MG63 (cell line): ENCODE measurements around the gene PNPLA1. TPM values are rescaled to one million over a fixed set of nuclear protein-coding genes. Genes with fewer than 3 reads are reported as not detected.

Source experiments
- DNase-seq: peaks from one replicate; pipeline ENCODE4 v3.0.0-alpha.2; 2020
- H3K27me3 ChIP-seq: fragments of 250-450 bp; sonication (Bioruptor Pico); 2 replicates; pipeline ENCODE4 v1.5.1; 2020; ENCODE audit warnings: mild to moderate bottlenecking, moderate library complexity
- H3K36me3 ChIP-seq: fragments of 250-450 bp; sonication (Bioruptor Pico); 2 replicates; pipeline ENCODE4 v1.5.1; 2020; ENCODE audit warnings: mild to moderate bottlenecking, moderate library complexity
- H3K4me3 ChIP-seq: fragments of 250-450 bp; sonication (Bioruptor Pico); 2 replicates; pipeline ENCODE4 v1.5.1; 2020; ENCODE audit warnings: mild to moderate bottlenecking, moderate library complexity
- H3K9me3 ChIP-seq: fragments of 250-450 bp; sonication (Bioruptor Pico); 2 replicates; pipeline ENCODE4 v1.5.1; 2020; ENCODE audit warnings: mild to moderate bottlenecking, moderate library complexity
- total RNA-seq: library from RNA; depleted of rRNA; stranded (reverse); fragments of >200 nt; shearing (Covaris generic); gene quantifications from 2 replicates; pipeline ENCODE4 v1.2.3, GENCODE V29; 2014; ENCODE audit warnings: low replicate concordance

PNPLA1 gene
- total RNA-seq, 1 experiment from 2014 or later = not detected

DNA sequence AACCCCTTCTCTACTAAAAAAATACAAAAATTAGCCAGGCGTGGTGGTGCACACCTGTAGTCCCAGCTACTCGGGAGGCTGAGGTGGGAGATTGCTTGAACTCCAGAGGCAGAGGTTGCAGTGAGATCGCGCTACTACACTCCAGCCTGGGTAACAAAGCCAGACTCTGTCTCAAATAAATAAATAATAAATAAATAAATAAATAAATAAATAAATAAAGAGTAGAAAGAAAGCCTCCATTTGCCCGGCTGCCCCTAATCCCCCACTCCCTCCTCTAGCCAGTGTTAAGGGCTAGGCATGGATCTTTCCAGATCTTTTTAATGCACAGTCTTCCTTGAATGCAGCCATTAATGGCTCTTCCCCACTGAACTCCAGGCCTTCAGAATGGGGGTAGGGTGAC is 3.2 kb downstream of the PNPLA1 start:
- Histone ChIP-seq H3K36me3 (no peaks in the 10 kb centered on the region), H3K27me3 (no peaks in the 10 kb centered on the region), H3K4me3 (no peak overlapping the region), H3K9me3 (no peaks in the 10 kb centered on the region)
- no peak for DNase-seq

DNA sequence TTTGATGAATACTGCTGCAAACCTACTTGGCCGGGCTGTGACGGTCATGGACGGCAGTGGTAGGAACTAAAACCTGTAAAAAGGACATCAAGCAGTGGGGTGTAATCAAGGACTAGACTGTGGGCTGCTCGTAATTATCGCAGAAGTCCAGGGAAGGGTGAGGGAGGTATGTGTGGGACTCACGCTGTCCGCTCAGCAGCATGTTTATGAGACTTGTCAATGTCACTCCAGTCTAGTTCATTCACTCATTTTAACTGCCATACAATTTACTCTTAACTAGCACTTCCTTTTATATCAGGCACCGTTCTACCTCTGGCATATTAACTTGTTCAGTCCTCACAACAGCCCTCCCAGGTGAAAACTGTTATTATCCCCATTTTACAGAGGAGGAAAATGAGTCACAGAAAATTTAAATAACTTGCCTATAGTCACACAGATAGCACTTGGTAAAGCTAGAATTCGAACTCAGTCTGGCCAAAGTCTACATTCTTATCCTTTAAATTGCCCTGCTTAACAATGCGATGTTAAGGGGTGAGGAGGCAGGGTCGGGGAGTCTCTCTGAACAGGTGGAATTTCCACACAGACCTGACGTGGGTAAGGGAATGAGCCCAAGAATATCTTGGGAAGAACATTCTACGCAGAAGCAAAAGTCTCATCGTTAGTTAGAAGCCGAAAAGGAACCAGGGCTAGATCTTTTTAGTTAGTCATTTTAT is 4.1 kb downstream of the PNPLA1 start:
- H3K9me3 ChIP-seq = no peaks in the 10 kb centered on the region
- no peaks in the 10 kb centered on the region for H3K36me3 ChIP-seq
- no peak overlapping the region for H3K4me3 ChIP-seq
- no peaks in the 10 kb centered on the region for H3K27me3 ChIP-seq
- DNase-seq = no peak

DNA sequence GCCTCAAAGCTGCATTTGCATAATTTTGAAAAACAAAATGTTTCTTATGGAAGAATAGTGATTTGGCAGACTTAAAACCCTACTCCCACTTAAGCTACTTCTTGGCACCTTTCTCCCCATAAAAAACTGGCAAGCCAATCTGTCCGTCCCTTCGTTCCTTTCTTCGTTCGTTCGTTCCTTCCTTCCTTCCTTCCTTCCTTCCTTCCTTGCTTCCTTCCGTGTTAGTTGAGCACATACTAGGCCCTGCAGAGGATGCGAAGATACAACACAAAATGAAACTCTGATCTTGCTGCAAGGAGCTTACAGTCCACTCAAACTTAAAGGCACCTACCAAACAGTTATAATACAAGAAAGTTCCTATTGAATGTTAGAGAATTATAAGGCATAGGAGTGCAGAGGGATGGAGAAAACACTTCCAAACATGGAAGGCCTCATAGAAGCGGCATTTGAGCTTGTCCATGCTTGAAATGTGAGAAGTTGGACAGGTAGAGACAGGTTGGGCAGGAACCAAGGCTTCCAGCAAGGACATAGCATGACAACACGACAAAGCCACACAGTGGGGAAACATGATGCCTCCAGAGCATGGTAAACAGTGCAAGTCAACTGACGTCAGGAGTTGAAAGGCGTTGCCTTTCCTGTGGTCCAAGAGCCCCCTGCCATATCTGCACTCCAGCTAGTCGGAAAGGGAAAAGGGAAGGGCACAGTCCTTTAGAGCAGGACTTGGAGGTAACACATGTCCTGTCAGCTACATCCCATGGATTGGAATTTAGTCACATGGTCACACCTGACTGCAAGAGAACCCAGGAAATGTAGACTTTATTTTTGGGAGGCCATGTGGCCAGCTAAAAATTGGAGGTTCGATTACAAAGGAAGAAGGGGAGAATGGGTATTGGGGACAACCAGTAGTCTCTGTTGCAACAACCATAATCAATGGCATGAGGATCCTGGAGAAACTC is 7.0 kb downstream of the PNPLA1 start:
- no peaks in the 10 kb centered on the region for H3K9me3 ChIP-seq
- DNase-seq = no peak
- H3K4me3 ChIP-seq = no peak overlapping the region
- H3K27me3 ChIP-seq = peaks cover 3% of the 10 kb centered on the region; the same call in 1 of the 2 replicates
- H3K36me3 ChIP-seq = no peaks in the 10 kb centered on the region

DNA sequence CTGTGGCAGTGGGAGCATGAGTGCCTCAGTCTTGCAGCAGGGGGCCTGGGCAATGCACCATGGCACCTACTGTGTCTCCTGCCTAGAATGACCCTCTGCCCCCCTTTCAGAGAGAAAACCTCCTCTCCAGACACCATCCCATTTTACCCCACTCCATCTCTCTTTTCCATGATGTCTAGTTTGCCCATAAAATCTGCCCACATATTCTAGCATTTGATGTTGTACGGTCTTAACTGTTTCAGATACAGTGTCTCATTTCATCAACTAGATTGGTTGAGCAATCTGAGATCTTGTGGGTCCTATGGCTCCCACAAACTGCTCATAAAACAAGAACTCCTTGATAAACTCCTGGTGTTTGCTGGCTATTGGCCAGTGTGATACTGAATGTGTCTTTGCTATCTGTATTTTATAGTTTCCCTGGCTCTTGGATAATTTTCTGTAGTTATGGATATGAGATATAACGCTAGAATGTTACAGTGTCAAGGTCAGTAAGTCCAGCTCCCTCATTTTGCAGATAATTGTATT is 8.1 kb downstream of the PNPLA1 start:
- Histone ChIP-seq H3K9me3 (no peaks in the 10 kb centered on the region), H3K4me3 (no peak overlapping the region), H3K27me3 (peaks cover 3% of the 10 kb centered on the region; the same call in 1 of the 2 replicates), H3K36me3 (no peaks in the 10 kb centered on the region)
- DNase-seq = no peak

DNA sequence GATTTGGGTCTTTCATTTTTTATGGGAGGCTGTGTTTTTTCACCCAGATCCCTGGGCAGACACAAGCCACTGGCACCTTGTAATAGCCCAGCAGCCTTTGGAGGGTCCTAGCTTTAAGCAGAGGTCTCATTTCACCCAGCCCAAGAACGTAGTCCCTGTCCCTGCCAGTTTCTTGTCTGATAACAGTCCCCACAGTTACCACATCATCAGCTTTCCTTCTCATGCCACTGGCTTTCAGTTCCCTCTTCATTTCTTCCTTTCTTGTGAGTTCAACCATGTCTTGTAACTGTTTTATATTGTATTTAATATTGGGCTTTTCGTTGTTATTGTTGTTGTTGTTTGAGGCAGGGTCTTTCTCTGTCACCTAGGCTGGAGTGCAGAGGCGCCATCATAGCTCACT is 10.6 kb downstream of the PNPLA1 start:
- H3K36me3 ChIP-seq = no peaks in the 10 kb centered on the region
- no peak overlapping the region for H3K4me3 ChIP-seq
- H3K9me3 ChIP-seq = no peaks in the 10 kb centered on the region
- peaks cover 3% of the 10 kb centered on the region; the same call in 1 of the 2 replicates for H3K27me3 ChIP-seq
- no peak for DNase-seq

DNA sequence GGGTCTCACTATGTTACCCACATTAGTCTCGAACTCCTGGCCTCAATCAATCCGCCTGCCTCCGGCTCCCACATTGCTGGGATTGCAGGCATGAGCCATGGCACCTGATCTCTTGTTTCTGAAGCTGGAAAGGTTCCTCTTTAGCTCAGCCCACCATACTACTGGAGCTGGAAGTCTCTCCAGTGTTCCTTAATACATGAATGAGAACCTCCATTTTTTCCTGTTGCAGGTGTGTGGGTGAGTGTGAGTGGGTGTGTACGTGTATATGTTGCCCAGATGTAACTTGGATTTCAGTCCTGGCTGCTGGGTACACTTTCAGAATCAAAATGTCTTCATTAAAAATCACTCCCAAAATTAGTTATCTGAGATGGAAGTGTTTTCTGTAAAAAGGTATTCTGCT is 11.1 kb downstream of the PNPLA1 start:
- peaks cover 3% of the 10 kb centered on the region; the same call in 1 of the 2 replicates for H3K27me3 ChIP-seq
- DNase-seq = no peak
- no peaks in the 10 kb centered on the region for H3K36me3 ChIP-seq
- H3K9me3 ChIP-seq = no peaks in the 10 kb centered on the region
- H3K4me3 ChIP-seq = no peak overlapping the region

DNA sequence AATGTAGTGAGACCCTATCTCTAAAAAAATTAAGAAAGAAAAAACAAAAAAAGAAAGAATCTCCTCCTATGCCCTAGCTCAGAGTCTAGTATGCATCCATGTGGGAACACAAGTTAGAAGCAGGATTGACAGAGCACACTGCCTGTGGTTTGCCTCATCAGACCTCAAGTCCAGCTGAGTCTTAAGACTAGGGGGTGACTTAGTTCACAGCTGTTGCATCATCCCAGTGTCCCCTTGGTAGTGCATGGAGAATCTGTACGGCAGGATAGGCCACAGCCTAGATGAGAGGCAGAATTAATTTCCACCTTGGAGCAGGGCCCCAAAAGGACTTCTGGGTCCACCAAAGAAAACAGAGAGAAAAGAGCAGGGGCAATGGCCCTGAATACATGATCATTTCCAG is 13.7 kb downstream of the PNPLA1 start:
- no peaks in the 10 kb centered on the region for H3K9me3 ChIP-seq
- H3K27me3 ChIP-seq = peaks cover 3% of the 10 kb centered on the region; the same call in 1 of the 2 replicates
- H3K36me3 ChIP-seq = no peaks in the 10 kb centered on the region
- DNase-seq = no peak
- no peak overlapping the region for H3K4me3 ChIP-seq

DNA sequence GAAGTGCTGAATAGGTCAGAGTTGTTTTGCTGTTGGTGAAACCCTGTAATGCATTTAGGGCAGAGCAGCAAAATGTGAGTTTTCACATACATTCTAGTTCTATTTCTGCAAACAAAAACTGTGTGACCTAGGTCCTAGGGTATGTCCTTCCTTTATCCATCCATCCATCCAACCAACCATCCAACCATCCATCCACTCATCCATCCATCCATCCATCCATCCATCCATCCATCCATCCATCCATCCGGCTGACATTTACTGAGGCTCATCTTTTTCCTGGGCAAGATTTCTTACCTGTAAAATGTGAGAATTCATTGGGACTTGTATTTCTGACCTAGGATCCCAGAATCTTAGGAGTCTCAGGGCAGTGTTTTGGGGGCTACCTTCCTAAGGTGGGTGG is 14.5 kb downstream of the PNPLA1 start:
- H3K9me3 ChIP-seq = no peaks in the 10 kb centered on the region
- H3K4me3 ChIP-seq = no peak overlapping the region
- DNase-seq = no peak
- H3K27me3 ChIP-seq = peaks cover 3% of the 10 kb centered on the region; the same call in 1 of the 2 replicates
- no peaks in the 10 kb centered on the region for H3K36me3 ChIP-seq

DNA sequence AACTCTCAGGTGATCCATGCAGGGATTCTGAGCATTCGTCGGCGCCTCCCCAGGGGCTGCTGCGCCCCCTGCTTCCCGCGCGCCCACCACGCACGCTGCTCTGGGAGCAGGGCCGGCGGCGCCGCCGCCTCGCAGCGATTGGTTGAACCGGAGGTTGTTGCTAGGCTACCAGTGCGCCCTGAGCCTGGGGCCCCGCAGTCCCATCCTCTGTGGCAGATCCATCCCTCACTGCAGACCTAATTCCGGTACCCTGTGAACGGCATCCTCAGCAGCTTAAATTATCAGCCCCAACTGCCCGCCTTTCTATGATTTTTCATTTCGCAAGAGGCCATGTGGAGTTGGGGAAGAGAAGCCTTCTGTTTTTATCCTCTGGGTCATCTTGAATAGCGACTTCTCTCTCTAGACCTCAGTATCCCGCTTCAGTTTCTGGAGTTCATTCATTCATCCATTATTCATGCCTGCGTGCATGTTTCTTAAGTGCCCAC is 15.4 kb downstream of the PNPLA1 start:
- Histone ChIP-seq H3K4me3 (no peak overlapping the region), H3K36me3 (no peaks in the 10 kb centered on the region), H3K27me3 (peaks cover 3% of the 10 kb centered on the region; the same call in 1 of the 2 replicates), H3K9me3 (no peaks in the 10 kb centered on the region)
- DNase-seq = no peak

DNA sequence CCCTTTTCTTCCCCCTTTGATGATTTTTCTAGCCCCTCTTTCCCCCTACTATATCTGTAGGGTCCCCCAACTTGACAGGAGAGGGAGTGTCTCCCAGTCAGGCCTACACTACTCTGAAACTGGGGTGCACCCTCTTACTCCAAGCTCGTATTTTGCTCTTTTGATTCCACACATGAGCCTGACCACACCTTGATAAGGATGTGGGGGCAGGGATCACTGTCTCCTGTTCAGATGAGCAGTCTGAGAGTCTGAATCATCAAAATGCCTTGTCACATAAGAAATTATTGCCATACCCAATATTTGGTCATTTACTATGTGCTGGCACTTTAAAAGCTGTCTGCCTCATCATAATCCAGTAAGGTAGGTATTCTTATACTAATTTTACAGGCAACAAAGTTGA is 15.9 kb downstream of the PNPLA1 start:
- Histone ChIP-seq H3K36me3 (no peaks in the 10 kb centered on the region), H3K27me3 (peaks cover 3% of the 10 kb centered on the region; the same call in 1 of the 2 replicates), H3K4me3 (no peak overlapping the region), H3K9me3 (no peaks in the 10 kb centered on the region)
- no peak for DNase-seq

DNA sequence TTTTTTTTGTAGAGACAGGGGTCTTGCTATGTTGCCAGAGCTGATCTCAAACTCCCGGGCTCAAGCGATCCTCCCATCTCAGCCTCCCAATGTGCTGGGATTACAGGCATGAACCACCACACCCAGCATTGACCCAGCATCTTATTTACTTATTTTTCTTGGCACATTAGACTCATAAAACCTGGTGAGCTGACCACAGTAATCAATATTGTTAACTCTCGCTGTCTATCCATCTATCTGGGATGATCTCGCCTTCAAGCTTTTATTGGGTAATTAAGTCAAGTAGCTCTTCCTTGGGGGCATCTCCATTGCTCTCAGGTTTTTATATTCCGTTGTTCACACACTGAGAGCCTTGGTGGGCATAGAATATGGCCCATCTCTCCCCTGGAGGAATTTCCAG is 17.0 kb downstream of the PNPLA1 start:
- no peak for DNase-seq
- H3K4me3 ChIP-seq = no peak overlapping the region
- no peaks in the 10 kb centered on the region for H3K27me3 ChIP-seq
- H3K36me3 ChIP-seq = no peaks in the 10 kb centered on the region
- no peaks in the 10 kb centered on the region for H3K9me3 ChIP-seq

DNA sequence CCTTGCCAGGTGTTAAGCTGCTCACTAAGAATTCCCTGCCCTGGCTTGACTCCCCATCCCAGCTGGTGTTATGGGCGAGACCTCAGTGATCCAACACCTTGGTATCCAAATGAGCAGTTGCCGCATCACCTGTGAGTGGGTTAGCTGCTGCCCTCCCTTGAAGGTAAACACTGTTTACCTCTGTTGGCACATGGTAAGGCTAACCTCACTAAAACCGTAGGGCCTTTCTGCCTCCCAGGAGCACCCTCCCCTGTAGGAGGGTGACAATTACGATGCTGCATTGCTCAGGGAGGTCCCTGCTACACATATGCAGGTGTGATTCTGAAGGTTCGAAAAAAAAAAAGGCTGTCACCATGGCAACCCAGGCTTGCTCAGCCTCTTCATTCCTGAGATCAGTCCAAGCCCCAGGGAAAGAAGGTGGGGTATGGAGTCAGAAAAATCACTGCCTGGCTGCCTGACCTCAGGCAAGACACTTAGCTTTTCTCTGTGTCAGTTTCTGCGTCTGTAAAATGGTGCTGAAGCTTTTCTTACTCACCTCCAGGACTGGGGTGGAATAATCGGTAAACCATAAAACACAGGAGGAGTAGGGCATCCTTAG is 19.5 kb downstream of the PNPLA1 start:
- Histone ChIP-seq H3K36me3 (no peaks in the 10 kb centered on the region), H3K9me3 (no peaks in the 10 kb centered on the region), H3K27me3 (no peaks in the 10 kb centered on the region), H3K4me3 (no peak overlapping the region)
- no peak for DNase-seq

DNA sequence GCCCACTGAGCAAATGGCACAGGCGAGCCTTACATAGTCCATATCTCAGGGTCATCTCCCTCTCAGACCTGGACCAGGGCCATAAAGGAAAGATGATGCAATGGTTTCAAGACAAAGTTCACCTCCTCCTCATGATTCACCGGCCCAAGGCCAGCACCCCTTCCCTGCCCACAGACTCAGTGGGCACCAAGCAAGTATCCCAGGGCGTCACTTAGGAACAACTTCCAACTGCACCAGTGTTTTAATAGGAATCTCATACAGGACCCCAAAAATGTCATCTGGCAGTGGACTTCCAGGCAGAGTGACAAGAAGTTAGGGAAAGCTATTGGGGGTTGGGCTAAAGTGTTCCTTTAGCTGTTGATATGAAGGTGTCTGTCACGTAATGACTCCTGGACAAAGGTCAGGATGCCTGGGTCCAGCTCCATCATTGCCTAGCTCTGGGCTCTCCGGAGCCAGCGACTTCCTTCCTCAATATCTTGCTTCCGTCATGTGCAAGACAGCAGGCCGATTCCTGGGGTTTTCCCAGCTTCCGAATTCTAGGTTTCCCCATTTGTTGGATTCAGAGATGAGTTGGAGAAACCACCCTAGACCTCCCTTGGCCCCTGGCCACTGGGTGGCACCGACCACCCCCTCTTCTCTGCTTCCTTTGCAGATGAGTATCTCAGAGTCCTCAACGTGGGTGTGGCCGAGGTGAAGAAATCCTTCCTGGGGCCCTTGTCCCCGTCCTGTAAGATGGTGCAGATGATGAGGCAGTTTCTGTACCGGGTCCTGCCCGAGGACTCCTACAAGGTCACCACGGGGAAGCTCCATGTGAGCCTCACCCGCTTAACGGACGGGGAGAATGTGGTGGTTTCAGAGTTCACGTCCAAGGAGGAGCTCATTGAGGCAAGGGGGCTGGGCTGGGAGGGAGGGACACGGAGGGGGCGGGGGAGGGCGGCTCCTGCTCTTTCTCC is 21.1 kb downstream of the PNPLA1 start:
- H3K4me3 ChIP-seq = no peak overlapping the region
- H3K27me3 ChIP-seq = no peaks in the 10 kb centered on the region
- H3K9me3 ChIP-seq = no peaks in the 10 kb centered on the region
- DNase-seq = peak; percentile 41
- no peaks in the 10 kb centered on the region for H3K36me3 ChIP-seq

DNA sequence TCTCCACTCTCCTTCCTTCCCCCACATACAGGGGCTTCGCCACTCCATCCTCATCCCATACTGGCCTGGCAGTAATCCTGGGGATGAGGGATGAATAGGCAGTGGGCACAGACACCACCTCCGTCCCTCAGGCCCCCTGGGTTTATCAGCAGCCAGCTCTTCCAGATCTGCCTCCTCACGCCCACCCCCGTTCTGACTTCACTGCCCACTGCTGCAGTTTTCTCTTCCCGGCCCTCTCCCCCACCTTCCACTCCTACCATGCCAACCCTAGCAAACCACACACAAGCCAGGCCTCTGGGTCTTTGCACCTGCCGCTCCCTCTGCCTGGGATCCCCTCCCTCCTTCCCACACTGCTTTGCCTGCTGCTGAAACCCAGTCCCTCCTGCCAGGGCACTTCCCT is 22.3 kb downstream of the PNPLA1 start:
- DNase-seq = no peak
- Histone ChIP-seq H3K4me3 (no peak overlapping the region), H3K36me3 (no peaks in the 10 kb centered on the region), H3K27me3 (no peaks in the 10 kb centered on the region), H3K9me3 (no peaks in the 10 kb centered on the region)

DNA sequence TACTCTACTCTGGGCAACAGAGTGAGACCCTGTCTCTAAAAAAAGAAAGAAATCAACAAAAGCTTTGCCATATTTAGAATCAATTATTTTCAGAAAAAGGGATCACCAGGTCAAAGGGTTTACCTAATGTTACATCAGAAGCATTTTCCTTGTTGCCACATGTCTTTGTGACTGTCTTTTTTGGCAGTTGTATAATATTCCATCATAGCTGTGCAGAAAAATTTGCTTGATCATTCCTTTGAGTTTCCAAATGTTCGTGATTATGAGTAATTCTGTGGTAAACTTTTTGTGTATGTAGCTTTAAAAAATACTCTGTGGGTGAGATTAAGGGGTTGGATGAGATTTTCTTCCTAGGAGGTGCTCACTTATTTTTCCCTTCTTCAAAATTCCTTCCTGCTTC is 26.4 kb downstream of the PNPLA1 start:
- no peaks in the 10 kb centered on the region for H3K9me3 ChIP-seq
- no peaks in the 10 kb centered on the region for H3K36me3 ChIP-seq
- DNase-seq = no peak
- no peaks in the 10 kb centered on the region for H3K27me3 ChIP-seq
- no peak overlapping the region for H3K4me3 ChIP-seq

DNA sequence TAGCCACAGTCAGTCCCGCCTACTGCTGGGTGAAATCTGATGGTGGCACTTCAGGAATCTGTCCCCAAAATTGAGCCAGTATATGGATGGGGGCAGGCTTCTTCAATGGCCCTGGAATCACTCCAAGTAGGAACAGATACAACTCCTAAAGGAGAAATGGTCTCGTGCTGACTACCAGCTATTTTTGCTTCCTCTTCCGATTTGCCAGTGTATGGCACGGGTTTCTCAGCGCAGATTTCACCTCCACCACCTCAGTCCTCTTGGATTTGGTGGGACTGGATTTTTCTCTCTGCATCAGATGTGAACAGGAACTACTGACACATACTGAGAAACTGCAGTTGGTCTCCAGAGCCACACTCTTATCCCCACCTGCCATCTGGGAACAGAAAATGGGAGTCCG is 27.2 kb downstream of the PNPLA1 start:
- H3K9me3 ChIP-seq = no peaks in the 10 kb centered on the region
- no peak for DNase-seq
- no peaks in the 10 kb centered on the region for H3K36me3 ChIP-seq
- no peak overlapping the region for H3K4me3 ChIP-seq
- no peaks in the 10 kb centered on the region for H3K27me3 ChIP-seq
